GM12801 (cell line): Measurements from ENCODE around the gene SIK3.

ENCODE experiments used
- CTCF ChIP-seq: IDR thresholded peaks from one replicate; pipeline ENCODE4 v1.5.1; 2011; ENCODE audit warnings: control low read depth; ENCODE audit not compliant: insufficient read length; ENCODE audit errors: extremely low read depth

Gene SIK3

GRCh38 chr11:116830184-116830912 is 267.9 kb downstream of the SIK3 start:
- no peak for TF ChIP-seq CTCF

- TF ChIP-seq CTCF: no peak
Observed at GRCh38 chr11:116829525-116830183, 268.6 kb downstream of the SIK3 start, which contains the start of gene APOC3. TSS of gene APOC3 (plus strand) at chr11:116829907. CDS start at chr11:116830583, 676 bp downstream.

- TF ChIP-seq CTCF: no peak
Observed at GRCh38 chr11:116828632-116829524, 269.4 kb downstream of the SIK3 start.

GRCh38 chr11:116827461-116827860 is 270.8 kb downstream of the SIK3 start:
- TF ChIP-seq CTCF: no peak

- no peak for TF ChIP-seq CTCF
Observed at GRCh38 chr11:116826751-116827431, 271.3 kb downstream of the SIK3 start.

GRCh38 chr11:116825854-116826750 is 272.1 kb downstream of the SIK3 start:
- no peak for TF ChIP-seq CTCF
